Peyer's patch (tissue), 4 donors: ENCODE measurements around the gene EHBP1L1.

Experiments used
- POLR2A ChIP-seq, 2 donors: fragments of 450-650 bp; IDR thresholded peaks; one replicate each; pipeline ENCODE4 v1.5.1; 2017; ENCODE audit warnings: antibody characterized with exemption in 2 of 2, mild to moderate bottlenecking in 2 of 2, moderate library complexity in 2 of 2
- TF ChIP-seq, protein P1 (sequence below), 6 experiments: fragments of 450-650 bp in 4 of 6; fragments of 200-600 bp in 2 of 6; sonication (generic) in 1 of 6; IDR thresholded peaks; one replicate each; pipeline ENCODE4 v1.5.1; 2017 to 2019; ENCODE audit warnings: antibody characterized with exemption in 6 of 6, mild to moderate bottlenecking in 3 of 6, moderate library complexity in 1 of 6

DNA sequence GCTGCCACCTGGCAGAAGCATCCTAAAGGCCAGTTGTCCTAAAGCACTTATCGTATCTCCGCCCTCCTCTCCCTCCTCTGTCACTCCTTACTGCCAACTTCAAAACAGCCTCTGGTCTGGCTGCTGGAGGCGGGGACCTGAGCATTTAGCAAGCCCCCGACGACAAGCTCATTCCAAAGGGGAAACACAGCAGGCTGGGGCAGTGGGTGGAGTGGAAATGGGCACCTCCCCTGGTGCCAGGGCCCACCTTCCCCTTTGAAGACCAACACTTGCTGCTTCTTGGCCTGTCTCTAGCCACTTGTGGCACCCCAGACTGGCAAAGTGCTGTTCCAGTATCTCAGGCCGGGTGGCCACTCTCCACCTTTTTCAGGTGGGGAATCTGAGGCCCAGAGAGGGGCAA lies 34.6 kb downstream of the EHBP1L1 start:
- TF ChIP-seq, protein P1, sequence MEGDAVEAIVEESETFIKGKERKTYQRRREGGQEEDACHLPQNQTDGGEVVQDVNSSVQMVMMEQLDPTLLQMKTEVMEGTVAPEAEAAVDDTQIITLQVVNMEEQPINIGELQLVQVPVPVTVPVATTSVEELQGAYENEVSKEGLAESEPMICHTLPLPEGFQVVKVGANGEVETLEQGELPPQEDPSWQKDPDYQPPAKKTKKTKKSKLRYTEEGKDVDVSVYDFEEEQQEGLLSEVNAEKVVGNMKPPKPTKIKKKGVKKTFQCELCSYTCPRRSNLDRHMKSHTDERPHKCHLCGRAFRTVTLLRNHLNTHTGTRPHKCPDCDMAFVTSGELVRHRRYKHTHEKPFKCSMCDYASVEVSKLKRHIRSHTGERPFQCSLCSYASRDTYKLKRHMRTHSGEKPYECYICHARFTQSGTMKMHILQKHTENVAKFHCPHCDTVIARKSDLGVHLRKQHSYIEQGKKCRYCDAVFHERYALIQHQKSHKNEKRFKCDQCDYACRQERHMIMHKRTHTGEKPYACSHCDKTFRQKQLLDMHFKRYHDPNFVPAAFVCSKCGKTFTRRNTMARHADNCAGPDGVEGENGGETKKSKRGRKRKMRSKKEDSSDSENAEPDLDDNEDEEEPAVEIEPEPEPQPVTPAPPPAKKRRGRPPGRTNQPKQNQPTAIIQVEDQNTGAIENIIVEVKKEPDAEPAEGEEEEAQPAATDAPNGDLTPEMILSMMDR (IDR thresholded peaks at IDR 0.05) = no peak
- no peak for TF ChIP-seq POLR2A (IDR thresholded peaks at IDR 0.05)
